Liver (tissue), 9 donors: ENCODE data around the gene HNRNPUL2. TPM values are rescaled to one million over a fixed set of nuclear protein-coding genes. Genes with fewer than 3 reads are reported as not detected.

ENCODE experiments used
- DNase-seq: peaks from one replicate; pipeline ENCODE4 v3.0.0-alpha.2; 2017; ENCODE audit warnings: low spot score
- H3K27ac ChIP-seq, 2 donors: one replicate each; pipeline ENCODE4 v1.7.0; 2013; ENCODE audit warnings: inconsistent platforms in 2 of 2, low read length in 2 of 2, control low read depth in 1 of 2, low read depth in 1 of 2, mild to moderate bottlenecking in 1 of 2
- H3K27me3 ChIP-seq, 4 donors: one replicate each; pipeline versions ENCODE4 v1.6.1 to v1.7.0; 2013; ENCODE audit warnings: low read length in 3 of 4, inconsistent platforms in 1 of 4, mild to moderate bottlenecking in 1 of 4, moderate library complexity in 1 of 4; ENCODE audit not compliant: control insufficient read depth in 4 of 4, insufficient read depth in 4 of 4
- H3K36me3 ChIP-seq, 4 donors: one replicate each; pipeline versions ENCODE4 v1.6.1 to v1.7.0; 2013; ENCODE audit warnings: low read length in 3 of 4, mild to moderate bottlenecking in 3 of 4, low read depth in 1 of 4, moderate library complexity in 1 of 4; ENCODE audit not compliant: control insufficient read depth in 4 of 4, insufficient read depth in 3 of 4
- H3K4me1 ChIP-seq, 4 donors: one replicate each; pipeline versions ENCODE4 v1.6.1 to v1.7.0; 2013; ENCODE audit warnings: low read length in 3 of 4, mild to moderate bottlenecking in 3 of 4, moderate library complexity in 1 of 4; ENCODE audit not compliant: control insufficient read depth in 4 of 4, insufficient read depth in 4 of 4
- H3K4me3 ChIP-seq, 3 donors: one replicate each; pipeline versions ENCODE4 v1.6.1 to v1.7.0; 2013; ENCODE audit warnings: low read length in 3 of 3, control low read depth in 1 of 3, low read depth in 1 of 3, mild to moderate bottlenecking in 1 of 3
- H3K9ac ChIP-seq, 2 donors: one replicate each; pipeline ENCODE4 v1.7.0; 2013; ENCODE audit warnings: low read length in 2 of 2, mild to moderate bottlenecking in 2 of 2, moderate library complexity in 2 of 2, control low read depth in 1 of 2, low read depth in 1 of 2
- H3K9me3 ChIP-seq, 4 donors: one replicate each; pipeline versions ENCODE4 v1.6.1 to v1.7.0; 2013; ENCODE audit warnings: low read length in 3 of 4; ENCODE audit not compliant: control insufficient read depth in 4 of 4
- EGR1 ChIP-seq, 2 donors: IDR thresholded peaks; 2 replicates each; pipeline ENCODE4 v1.6.1; 2016 to 2018; ENCODE audit warnings: antibody characterized with exemption in 2 of 2, low read depth in 2 of 2
- FOXA1 ChIP-seq: IDR thresholded peaks from 2 replicates; pipeline ENCODE4 v1.6.1; 2016; ENCODE audit warnings: antibody characterized with exemption
- FOXA2 ChIP-seq: IDR thresholded peaks from 2 replicates; pipeline ENCODE4 v1.6.1; 2016; ENCODE audit warnings: antibody characterized with exemption
- GABPA ChIP-seq, 2 donors: IDR thresholded peaks in 1 of 2; conservative IDR thresholded peaks in 1 of 2; 2 replicates each; pipeline ENCODE4 v1.6.1; 2016; ENCODE audit warnings: antibody characterized with exemption in 2 of 2, mild to moderate bottlenecking in 1 of 2, moderate library complexity in 1 of 2
- HNF4A ChIP-seq, 2 donors: conservative IDR thresholded peaks; 2 replicates each; pipeline ENCODE4 v1.6.1; 2016; ENCODE audit warnings: antibody characterized with exemption in 2 of 2, mild to moderate bottlenecking in 2 of 2
- HNF4G ChIP-seq: IDR thresholded peaks from 2 replicates; pipeline ENCODE4 v1.6.1; 2016; ENCODE audit warnings: antibody characterized with exemption
- JUND ChIP-seq, 2 donors: IDR thresholded peaks; 2 replicates each; pipeline ENCODE4 v1.6.1; 2016; ENCODE audit warnings: antibody characterized with exemption in 2 of 2
- NR2F2 ChIP-seq: IDR thresholded peaks from 2 replicates; pipeline ENCODE4 v1.6.1; 2016; ENCODE audit warnings: antibody characterized with exemption
- RAD21 ChIP-seq, 2 donors: IDR thresholded peaks; 2 replicates each; pipeline ENCODE4 v1.6.1; 2016; ENCODE audit warnings: antibody characterized with exemption in 2 of 2, mild to moderate bottlenecking in 2 of 2
- RXRA ChIP-seq, 2 donors: IDR thresholded peaks; 2 replicates each; pipeline ENCODE4 v1.6.1; 2017 to 2018; ENCODE audit warnings: antibody characterized with exemption in 2 of 2, mild to moderate bottlenecking in 1 of 2
- SP1 ChIP-seq: IDR thresholded peaks from 2 replicates; pipeline ENCODE4 v1.6.1; 2018; ENCODE audit warnings: antibody characterized with exemption, mild to moderate bottlenecking
- TAF1 ChIP-seq: conservative IDR thresholded peaks from 2 replicates; pipeline ENCODE4 v1.6.1; 2016; ENCODE audit warnings: antibody characterized with exemption, mild to moderate bottlenecking
- YY1 ChIP-seq: IDR thresholded peaks from 2 replicates; pipeline ENCODE4 v1.6.1; 2016; ENCODE audit warnings: antibody characterized with exemption, mild to moderate bottlenecking
- WGBS: extraction: QIAGEN DNeasy Blood & Tissue Kit; methylation state at CpG from one replicate; pipeline ENCODE4 v1.1.7; 2013; 5-methylcytosine and 5-hydroxymethylcytosine counted together
- polyA plus RNA-seq, 2 donors: library from polyadenylated mRNA; stranded (reverse) in 1 of 2; unstranded in 1 of 2; fragments of 200-250 nt in 1 of 2; fragments of >200 nt in 1 of 2; fragmentation: Nextera tagmentation in 1 of 2; extraction: Ambion mirVana in 1 of 2; gene quantifications; one replicate each; pipeline versions ENCODE4 v1.2.1 to v1.2.3, GENCODE V29; 2013 to 2015
- total RNA-seq, 2 donors: library from RNA; depleted of rRNA; stranded (reverse); fragments of >200 nt; gene quantifications; one replicate each; pipeline ENCODE4 v1.2.3, GENCODE V29; 2014
- TF ChIP-seq, protein P1 (sequence below): IDR thresholded peaks from 2 replicates; pipeline ENCODE4 v1.6.1; 2016; ENCODE audit warnings: antibody characterized with exemption
- TF ChIP-seq, protein P2 (sequence below): IDR thresholded peaks from 2 replicates; pipeline ENCODE4 v1.6.1; 2016; ENCODE audit warnings: antibody characterized with exemption, mild to moderate bottlenecking
- TF ChIP-seq, protein P3 (sequence below): fragments of 150-350 bp; IDR thresholded peaks from 2 replicates; pipeline ENCODE4 v1.5.1; 2017; ENCODE audit warnings: improper control_type of control experiment, low read depth, low read length; ENCODE audit not compliant: missing input control
- TF ChIP-seq, protein P4 (sequence below): IDR thresholded peaks from 2 replicates; pipeline ENCODE4 v1.6.1; 2016; ENCODE audit warnings: antibody characterized with exemption
- TF ChIP-seq, protein P5 (sequence below): IDR thresholded peaks from 2 replicates; pipeline ENCODE4 v1.6.1; 2016; ENCODE audit warnings: antibody characterized with exemption
- donor health status: healthy.
- donor health status: healthy.
- donor health status: healthy.
- donor health status: healthy.
- donor health status: healthy.

HNRNPUL2 gene
- total and polyA plus RNA-seq, 4 donors, result 1.3 to 17.0 (median 13.0) TPM

DNA sequence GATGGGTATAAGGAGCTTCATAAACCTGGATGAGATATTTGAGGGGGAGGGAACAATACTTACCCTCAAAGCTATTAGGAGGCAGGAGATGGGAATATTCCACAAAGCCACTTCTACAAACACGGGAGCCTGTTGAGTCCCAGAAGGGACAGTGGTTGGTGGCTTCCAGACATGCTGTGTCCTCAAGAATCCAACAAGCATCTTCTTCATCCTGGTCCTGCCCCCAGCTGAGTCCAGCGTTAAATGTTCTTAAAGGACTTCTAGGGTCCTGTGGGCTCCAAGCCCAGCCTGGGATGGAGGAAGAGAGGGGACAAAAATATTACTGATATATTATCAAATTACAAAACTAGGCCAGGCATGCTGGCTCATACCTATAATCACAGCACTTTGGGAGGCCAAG is 59.8 kb downstream of the HNRNPUL2 start:
- Histone ChIP-seq H3K4me3 (no peak overlapping the region), H3K9me3 (no peaks in the 10 kb centered on the region), H3K27me3 (no peaks in the 10 kb centered on the region), H3K4me1 (peaks cover 15 to 49% (median 35%) of the 10 kb centered on the region in 4 donors), H3K9ac (no peak overlapping the region), H3K36me3 (peaks cover 1 to 10% (median 6%) of the 10 kb centered on the region in 4 donors), H3K27ac (no peak overlapping the region)
- 92% methylated on average over 2 of the region's 2 CpGs for WGBS
- TF ChIP-seq JUND (IDR thresholded peaks at IDR 0.05) (no peak), YY1 (no peak), FOXA2 (no peak), SP1 (no peak), HNF4G (no peak), HNF4A (conservative IDR thresholded peaks at IDR 0.05) (no peak), GABPA (IDR thresholded peaks at IDR 0.05 in 1 of 2, conservative IDR thresholded peaks at IDR 0.05 in 1 of 2) (no peak), RAD21 (IDR thresholded peaks at IDR 0.05) (no peak), RXRA (IDR thresholded peaks at IDR 0.05) (no peak), EGR1 (IDR thresholded peaks at IDR 0.05; ENCODE audit: low read depth in 2 of 2) (no peak), TAF1 (no peak), FOXA1 (no peak), NR2F2 (no peak)
- TF ChIP-seq, protein P1, sequence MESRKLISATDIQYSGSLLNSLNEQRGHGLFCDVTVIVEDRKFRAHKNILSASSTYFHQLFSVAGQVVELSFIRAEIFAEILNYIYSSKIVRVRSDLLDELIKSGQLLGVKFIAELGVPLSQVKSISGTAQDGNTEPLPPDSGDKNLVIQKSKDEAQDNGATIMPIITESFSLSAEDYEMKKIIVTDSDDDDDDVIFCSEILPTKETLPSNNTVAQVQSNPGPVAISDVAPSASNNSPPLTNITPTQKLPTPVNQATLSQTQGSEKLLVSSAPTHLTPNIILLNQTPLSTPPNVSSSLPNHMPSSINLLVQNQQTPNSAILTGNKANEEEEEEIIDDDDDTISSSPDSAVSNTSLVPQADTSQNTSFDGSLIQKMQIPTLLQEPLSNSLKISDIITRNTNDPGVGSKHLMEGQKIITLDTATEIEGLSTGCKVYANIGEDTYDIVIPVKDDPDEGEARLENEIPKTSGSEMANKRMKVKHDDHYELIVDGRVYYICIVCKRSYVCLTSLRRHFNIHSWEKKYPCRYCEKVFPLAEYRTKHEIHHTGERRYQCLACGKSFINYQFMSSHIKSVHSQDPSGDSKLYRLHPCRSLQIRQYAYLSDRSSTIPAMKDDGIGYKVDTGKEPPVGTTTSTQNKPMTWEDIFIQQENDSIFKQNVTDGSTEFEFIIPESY, result no peak
- TF ChIP-seq, protein P2, sequence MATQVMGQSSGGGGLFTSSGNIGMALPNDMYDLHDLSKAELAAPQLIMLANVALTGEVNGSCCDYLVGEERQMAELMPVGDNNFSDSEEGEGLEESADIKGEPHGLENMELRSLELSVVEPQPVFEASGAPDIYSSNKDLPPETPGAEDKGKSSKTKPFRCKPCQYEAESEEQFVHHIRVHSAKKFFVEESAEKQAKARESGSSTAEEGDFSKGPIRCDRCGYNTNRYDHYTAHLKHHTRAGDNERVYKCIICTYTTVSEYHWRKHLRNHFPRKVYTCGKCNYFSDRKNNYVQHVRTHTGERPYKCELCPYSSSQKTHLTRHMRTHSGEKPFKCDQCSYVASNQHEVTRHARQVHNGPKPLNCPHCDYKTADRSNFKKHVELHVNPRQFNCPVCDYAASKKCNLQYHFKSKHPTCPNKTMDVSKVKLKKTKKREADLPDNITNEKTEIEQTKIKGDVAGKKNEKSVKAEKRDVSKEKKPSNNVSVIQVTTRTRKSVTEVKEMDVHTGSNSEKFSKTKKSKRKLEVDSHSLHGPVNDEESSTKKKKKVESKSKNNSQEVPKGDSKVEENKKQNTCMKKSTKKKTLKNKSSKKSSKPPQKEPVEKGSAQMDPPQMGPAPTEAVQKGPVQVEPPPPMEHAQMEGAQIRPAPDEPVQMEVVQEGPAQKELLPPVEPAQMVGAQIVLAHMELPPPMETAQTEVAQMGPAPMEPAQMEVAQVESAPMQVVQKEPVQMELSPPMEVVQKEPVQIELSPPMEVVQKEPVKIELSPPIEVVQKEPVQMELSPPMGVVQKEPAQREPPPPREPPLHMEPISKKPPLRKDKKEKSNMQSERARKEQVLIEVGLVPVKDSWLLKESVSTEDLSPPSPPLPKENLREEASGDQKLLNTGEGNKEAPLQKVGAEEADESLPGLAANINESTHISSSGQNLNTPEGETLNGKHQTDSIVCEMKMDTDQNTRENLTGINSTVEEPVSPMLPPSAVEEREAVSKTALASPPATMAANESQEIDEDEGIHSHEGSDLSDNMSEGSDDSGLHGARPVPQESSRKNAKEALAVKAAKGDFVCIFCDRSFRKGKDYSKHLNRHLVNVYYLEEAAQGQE, result no peak
- TF ChIP-seq, protein P3, sequence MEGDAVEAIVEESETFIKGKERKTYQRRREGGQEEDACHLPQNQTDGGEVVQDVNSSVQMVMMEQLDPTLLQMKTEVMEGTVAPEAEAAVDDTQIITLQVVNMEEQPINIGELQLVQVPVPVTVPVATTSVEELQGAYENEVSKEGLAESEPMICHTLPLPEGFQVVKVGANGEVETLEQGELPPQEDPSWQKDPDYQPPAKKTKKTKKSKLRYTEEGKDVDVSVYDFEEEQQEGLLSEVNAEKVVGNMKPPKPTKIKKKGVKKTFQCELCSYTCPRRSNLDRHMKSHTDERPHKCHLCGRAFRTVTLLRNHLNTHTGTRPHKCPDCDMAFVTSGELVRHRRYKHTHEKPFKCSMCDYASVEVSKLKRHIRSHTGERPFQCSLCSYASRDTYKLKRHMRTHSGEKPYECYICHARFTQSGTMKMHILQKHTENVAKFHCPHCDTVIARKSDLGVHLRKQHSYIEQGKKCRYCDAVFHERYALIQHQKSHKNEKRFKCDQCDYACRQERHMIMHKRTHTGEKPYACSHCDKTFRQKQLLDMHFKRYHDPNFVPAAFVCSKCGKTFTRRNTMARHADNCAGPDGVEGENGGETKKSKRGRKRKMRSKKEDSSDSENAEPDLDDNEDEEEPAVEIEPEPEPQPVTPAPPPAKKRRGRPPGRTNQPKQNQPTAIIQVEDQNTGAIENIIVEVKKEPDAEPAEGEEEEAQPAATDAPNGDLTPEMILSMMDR, result no peak
- TF ChIP-seq, protein P4, sequence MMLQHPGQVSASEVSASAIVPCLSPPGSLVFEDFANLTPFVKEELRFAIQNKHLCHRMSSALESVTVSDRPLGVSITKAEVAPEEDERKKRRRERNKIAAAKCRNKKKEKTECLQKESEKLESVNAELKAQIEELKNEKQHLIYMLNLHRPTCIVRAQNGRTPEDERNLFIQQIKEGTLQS, result no peak
- TF ChIP-seq, protein P5, sequence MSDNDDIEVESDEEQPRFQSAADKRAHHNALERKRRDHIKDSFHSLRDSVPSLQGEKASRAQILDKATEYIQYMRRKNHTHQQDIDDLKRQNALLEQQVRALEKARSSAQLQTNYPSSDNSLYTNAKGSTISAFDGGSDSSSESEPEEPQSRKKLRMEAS, result no peak
- no peak for DNase-seq
